CD4-positive, alpha-beta T cell treated with Interleukin-2 at 100 ng/mL for 4 hours (primary cell): ENCODE results near the gene PRUNE1.

Experiments
- DNase-seq: peaks from one replicate; pipeline ENCODE4 v3.0.0-alpha.2; 2020; ENCODE audit warnings: low spot score

Gene PRUNE1

DNA sequence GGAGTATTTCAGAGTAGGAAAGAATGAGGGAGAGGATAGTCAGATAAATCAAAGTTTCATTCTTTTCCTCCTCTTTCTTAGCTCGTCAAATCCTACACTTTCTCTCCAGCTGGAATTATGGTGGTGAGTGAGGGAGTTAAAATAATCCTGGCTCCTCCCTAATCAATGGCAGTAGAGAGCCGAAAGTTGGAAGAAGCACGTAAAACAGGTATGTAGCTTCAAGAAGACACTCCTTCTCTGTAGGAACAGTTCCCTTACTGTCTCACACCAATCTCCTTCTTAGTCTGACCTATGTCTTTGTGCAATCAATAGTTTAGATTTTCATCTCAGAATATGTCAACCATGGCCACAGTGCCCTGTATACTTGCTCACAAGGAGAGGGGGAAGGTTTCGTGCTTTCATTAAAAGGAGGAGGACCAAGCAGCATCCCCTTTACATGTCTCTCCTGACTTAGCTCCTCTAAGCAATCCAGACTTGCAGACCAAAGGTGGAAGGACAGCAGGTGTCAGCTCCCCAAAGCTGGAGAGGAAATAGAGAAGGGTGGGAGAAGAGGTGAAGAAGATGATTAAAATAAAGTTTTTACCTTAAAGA lies 2.4 kb upstream of the PRUNE1 start:
- DNase-seq: no peak

DNA sequence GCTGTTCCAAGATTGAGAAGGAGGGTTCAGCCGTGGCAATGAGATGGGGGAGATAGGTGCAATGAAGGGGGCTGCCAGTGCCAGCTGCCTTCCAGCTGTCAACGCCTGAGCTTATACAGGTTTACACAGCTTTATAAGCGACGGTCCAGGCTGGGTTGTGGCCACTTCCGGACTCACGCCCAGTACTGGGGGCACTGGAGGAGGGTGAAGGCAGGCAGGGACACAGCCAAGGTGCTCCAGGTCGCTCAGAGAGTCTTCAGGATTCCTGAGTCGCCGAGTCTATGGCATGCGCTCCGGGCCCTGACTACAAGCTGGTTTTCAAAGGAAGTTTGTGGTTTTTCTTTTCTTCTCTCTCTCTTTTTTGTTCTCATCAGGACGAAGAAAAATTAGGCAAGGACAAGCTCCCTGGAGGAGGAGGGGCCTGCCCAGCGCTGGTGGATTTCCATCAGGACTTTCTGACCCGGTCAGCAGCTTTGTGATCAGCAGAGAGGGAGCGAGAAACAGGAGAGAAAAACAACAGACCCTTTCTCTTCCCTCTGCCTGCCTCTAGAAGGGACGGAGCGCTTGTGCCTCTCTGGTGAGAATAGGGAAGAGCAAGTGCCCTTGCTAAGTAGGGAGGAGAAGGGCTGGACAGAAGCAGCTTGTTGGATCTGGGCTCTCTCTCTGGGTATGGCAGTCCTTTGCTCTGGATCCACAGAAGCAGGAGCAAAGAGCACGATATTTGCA lies 1.8 kb upstream of the PRUNE1 start, which contains the start of gene MINDY1:
Gene MINDY1, minus strand, starts transcription at position 576 of the 726 bp plus-strand sequence. CDS start 4,285 bp downstream, outside the sequence.
- DNase-seq: peak; percentile 24

DNA sequence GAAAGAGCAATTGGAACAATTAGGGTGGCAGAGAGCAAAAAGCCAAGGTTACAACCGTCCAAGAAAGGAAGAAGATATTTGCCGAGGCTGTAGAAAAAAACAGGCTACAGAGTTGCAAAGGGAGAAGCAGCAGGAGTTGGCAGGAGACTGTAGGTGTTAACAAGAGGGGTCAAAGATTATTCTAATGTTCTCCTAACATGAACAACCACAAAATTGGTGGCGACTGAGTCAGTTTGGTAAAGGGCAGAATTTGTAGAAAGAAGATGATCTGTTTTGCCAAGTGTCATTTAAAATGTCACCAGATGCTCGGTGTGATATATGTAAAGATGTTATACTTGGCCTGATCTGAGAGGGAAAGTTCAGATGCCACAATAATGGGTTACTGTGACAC lies 401 bp upstream of the PRUNE1 start:
- DNase-seq: no peak

DNA sequence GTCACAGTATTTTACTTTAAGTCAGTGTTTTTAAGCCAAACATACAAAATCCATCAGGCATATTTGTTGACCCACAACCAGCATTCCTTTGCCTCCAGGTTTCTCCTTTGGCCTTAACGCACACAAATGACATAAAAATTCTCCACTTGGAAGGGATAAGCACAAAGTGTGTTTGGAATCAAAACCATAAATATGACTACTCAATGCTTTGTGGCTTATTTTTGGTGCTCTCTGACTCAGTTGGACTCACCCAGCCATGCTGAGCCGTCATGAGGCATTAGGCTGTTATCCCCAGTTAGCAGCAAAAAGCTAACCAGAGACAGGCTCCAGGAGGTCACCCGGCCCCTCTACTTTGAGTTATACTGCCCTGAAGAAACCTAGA lies 948 bp downstream of the PRUNE1 start:
- no peak for DNase-seq

GRCh38 chr1:151009674-151010345 lies 1.6 kb downstream of the PRUNE1 start:
- no peak for DNase-seq

- DNase-seq: no peak
Observed at GRCh38 chr1:151010346-151010726, 2.1 kb downstream of the PRUNE1 start.

DNA sequence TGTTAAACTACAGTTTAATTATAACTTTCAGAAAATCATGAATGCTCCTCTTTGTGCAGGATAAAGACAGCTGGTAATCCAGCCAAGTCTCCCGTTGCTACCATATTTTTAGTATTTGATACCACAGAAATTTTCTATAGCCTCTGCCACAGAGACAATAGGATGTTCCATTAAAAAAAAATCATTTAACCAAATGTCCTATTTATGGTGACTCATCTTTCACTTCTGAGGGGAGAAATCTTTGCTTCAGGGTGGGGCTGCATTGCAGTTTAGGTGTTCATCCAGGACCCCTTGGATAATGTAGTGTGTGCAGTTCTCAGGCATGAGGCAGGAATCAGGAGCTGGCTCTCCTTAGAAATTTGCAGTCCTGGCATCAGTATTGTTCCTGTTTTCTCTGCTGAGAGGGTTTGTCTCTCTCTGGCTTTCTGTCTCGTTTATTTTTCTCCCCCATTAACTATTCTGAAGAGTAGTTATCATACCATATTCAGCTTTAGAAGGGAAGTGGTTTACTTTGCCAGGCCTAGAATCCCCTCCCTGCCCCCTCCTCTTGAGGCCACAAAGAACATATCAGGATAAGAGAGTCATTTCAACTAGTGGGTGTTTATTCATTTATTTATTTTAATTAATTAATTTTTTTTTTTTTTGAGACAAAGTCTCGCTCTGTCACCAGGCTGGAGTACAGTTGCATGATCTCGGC lies 3.1 kb downstream of the PRUNE1 start:
- DNase-seq: no peak

GRCh38 chr1:151012684-151013471 lies 4.6 kb downstream of the PRUNE1 start:
- no peak for DNase-seq

- no peak for DNase-seq
Observed at GRCh38 chr1:151013518-151013917, 5.3 kb downstream of the PRUNE1 start.

DNA sequence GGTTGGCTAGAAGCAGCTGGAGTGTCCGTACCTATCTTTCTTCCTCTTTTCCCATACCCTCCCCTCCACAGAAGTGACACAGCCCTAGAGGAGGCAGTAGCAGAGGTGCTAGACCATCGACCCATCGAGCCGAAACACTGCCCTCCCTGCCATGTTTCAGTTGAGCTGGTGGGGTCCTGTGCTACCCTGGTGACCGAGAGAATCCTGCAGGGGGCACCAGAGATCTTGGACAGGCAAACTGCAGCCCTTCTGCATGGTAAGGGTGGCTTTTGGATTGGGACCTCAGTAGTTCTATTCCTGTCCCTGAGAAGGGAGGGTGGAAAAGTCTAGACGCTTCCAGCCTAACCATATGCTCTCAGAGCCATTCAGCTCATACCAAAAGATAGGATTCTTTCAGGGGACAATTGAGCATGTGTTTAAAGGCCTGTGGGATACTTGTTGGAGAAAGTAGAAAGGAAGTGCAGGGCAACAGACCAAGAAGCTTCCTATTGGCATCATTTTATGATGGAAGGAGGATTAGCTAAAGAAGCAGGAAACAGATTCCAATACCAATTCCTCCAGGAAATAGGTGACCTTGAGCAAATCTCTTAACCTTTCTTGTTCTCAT lies 16.4 kb downstream of the PRUNE1 start:
- peak; percentile 91 for DNase-seq

DNA sequence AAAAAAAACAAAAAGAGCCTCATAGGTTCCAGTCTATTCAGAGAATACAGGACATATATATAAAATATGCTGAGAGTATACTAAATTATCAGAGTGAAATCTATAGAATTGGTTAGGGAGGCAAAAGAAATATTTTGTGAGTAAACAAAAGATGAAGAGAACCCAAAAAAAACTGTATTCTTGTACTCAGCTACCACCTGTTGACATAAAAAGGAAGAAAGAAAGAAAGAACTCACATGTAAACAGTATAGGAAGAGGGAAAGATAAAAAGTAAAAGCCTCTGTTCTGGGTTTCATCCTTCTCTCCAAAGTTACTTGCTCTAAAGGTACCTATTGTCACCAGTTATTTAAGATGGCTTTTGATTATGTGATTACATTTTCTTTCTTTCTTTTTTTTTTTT lies 18.2 kb downstream of the PRUNE1 start:
- no peak for DNase-seq

DNA sequence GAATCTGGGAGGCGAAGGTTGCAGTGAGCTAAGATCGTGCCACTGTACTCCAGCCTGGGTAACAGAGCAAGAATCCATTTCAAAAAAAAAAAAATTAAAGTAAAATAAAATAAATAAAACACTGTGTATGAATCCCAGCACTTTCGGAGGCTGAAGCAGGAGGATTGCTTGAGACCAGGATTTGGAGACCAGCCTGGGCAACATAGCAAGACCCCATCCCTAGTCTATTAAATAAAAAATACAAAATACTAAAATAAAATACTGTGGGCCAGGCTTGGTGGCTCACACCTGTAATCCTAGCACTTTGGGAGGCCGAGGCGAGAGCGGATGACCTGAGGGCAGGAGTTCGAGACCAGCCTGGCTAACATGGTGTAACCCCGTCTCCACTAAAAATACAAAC lies 23.9 kb downstream of the PRUNE1 start:
- DNase-seq: no peak

- no peak for DNase-seq
Observed at GRCh38 chr1:151035167-151035566, 26.9 kb downstream of the PRUNE1 start.

GRCh38 chr1:151036356-151036755 lies 28.1 kb downstream of the PRUNE1 start, which contains the start of gene BNIPL:
BNIPL (plus strand) TSS chr1:151036586; CDS start chr1:151036726, 140 bp downstream.
- no peak for DNase-seq

- no peak for DNase-seq
Observed at GRCh38 chr1:151037032-151037431, 28.8 kb downstream of the PRUNE1 start.

GRCh38 chr1:151039521-151039920 lies 31.3 kb downstream of the PRUNE1 start:
- no peak for DNase-seq

GRCh38 chr1:151043163-151043562 lies 34.9 kb downstream of the PRUNE1 start:
- peak; percentile 26 for DNase-seq

DNA sequence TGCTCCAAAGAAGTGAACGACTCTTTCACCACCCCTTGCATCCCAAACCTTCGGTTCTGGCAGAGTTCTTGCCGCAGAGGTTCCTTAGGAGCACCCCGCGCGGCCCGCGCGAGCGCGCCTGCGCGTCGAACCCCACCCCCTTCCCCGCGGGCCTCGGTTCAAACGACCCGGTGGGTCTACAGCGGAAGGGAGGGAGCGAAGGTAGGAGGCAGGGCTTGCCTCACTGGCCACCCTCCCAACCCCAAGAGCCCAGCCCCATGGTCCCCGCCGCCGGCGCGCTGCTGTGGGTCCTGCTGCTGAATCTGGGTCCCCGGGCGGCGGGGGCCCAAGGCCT lies 39.3 kb downstream of the PRUNE1 start, which contains the start of gene C1orf56:
Gene C1orf56, plus strand, starts transcription at position 161 of the 334 bp plus-strand sequence. Its CDS starts 97 bp downstream, at position 258.
- DNase-seq: peak; percentile 60

DNA sequence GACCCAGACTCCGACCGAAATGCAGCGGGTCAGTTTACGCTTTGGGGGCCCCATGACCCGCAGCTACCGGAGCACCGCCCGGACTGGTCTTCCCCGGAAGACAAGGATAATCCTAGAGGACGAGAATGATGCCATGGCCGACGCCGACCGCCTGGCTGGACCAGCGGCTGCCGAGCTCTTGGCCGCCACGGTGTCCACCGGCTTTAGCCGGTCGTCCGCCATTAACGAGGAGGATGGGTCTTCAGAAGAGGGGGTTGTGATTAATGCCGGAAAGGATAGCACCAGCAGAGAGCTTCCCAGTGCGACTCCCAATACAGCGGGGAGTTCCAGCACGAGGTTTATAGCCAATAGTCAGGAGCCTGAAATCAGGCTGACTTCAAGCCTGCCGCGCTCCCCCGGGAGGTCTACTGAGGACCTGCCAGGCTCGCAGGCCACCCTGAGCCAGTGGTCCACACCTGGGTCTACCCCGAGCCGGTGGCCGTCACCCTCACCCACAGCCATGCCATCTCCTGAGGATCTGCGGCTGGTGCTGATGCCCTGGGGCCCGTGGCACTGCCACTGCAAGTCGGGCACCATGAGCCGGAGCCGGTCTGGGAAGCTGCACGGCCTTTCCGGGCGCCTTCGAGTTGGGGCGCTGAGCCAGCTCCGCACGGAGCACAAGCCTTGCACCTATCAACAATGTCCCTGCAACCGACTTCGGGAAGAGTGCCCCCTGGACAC lies 39.8 kb downstream of the PRUNE1 start:
- peak; percentile 65 for DNase-seq

GRCh38 chr1:151048645-151049032 lies 40.4 kb downstream of the PRUNE1 start:
- DNase-seq: no peak

DNA sequence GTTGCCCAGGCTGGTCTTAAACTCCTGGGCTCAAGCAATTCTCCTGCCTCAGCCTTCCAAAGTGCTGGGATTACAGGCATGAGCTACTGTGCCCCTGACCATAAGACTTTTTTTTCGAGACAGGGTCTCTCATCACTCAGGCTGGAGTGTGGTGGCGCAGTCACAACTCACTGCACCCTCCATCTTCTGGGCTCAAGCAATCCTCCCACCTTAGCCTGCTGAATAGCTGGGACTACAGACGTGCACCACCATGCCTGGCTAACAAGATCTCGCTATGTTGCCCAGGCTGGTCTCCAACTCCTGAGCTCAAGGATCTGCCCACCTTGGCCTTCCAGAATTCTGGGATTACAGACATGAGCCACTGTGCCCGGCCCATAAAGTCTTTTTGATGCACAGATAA lies 41.2 kb downstream of the PRUNE1 start:
- no peak for DNase-seq
